Right renal pelvis (tissue), 4 donors: Measurements from ENCODE around the gene METTL3. TPM values are rescaled to one million over a fixed set of nuclear protein-coding genes. Genes with fewer than 3 reads are reported as not detected.

ENCODE experiments used
- DNase-seq, 4 donors: peaks; one replicate each; pipeline ENCODE4 v3.0.0-alpha.2; 2013; ENCODE audit warnings: low read depth in 4 of 4, low spot score in 3 of 4, missing footprints in 1 of 4
- polyA plus RNA-seq, 4 donors: library from polyadenylated mRNA; unstranded; fragments of 120-200 nt; gene quantifications; one replicate each; pipeline ENCODE4 v1.2.1, GENCODE V29; 2013; ENCODE audit not compliant: insufficient read length in 4 of 4

The METTL3 gene
- polyA plus RNA-seq, 4 donors, result 80.2 to 94.3 (median 90.1) TPM

GRCh38 chr14:21486640-21487087 is 24.5 kb downstream of the METTL3 start:
- DNase-seq, result no peak

- peak; percentile 93 to 99 (median 98) for DNase-seq
Measured at GRCh38 chr14:21476925-21477681, 34.0 kb downstream of the METTL3 start, which contains the start of the genes RAB2B and TOX4. Gene RAB2B (minus strand): TSS chr14:21476959. CDS start chr14:21476872, 87 bp downstream. Gene TOX4 (plus strand): TSS chr14:21477195. CDS start chr14:21477279, 84 bp downstream.

GRCh38 chr14:21476523-21476924 is 34.6 kb downstream of the METTL3 start:
- peak in 2 of 4 donors; percentile 61 to 67 for DNase-seq

GRCh38 chr14:21475767-21476522 is 35.2 kb downstream of the METTL3 start:
- DNase-seq, result no peak

DNA sequence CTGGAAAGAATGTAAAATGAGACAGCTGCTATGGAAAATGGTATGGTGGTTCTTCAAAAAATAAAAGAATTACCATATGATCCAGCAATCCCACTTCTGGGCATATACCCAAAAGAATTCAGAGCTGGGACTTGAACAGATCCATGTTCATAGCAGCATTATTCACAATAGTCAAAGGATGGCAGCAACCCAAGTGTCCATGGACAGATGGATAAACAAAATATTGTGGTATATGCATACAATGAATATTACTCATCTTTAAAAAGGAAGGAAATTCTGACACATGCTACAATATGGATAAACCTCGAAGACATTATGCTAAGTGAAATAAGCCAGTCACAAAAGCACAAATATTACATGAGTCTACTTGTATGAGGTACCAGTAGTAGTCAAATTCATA is 43.5 kb downstream of the METTL3 start:
- no peak for DNase-seq

DNA sequence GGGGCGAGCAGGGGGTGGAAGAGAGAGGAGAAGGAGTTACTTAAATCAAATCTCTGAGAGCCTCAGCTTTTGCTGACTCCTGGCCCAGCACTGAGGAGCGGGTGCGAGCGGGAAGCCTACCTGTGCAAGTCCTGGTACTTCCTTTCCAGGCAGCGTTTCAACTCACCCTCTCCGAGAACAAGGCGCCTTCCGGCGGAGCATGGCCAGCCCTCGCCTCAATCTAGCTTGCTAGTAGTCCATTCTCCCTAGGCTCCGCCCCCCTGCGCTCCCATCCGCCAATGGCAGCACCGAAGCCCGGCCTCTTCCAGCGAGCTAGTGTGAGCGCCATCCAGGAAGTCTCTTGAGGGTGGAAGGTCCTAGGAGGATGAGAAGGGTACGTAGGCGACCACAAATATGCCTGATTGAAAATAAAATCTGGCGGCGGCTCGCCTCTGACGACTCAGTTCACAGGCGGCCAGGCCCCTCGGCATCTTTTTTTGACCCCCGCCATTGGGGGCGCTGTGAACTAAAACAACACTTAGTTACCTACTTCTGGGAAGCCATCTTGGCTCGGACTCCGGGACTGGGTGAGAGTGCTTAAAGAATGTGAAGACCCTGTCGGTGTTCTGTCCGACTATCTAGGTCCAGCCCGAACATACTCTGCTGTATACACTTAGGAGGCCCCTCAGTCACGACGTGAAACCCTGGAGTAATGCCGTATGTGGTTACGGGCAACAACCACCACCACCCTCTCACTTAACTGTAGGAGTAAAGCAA is 55.0 kb downstream of the METTL3 start, which contains the start of gene CHD8:
CHD8 (minus strand) TSS at position 212 of the 756 bp plus-strand sequence. CDS start 24,480 bp downstream, outside the sequence.
- DNase-seq, result peak; percentile 97 to 99 (median 99)

DNA sequence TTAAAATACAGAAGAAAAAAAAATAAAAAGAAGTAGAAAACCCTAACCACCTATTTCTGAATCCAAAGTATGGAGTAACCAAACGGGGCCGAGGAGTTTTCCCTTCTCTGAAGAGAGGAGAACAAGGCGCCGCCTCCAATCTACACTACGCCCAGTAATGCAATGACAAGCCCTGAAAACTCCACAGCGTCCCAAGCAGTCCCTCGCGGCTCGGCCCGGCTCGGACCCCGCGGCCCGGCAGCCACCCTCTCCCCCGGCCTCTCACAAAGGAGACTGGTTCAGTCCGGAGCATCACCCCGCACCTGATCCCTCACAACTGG is 55.6 kb downstream of the METTL3 start:
- DNase-seq, result no peak

- DNase-seq, result no peak
Measured at GRCh38 chr14:21454843-21455544, 56.1 kb downstream of the METTL3 start.

- DNase-seq, result no peak
Measured at GRCh38 chr14:21449899-21450216, 61.3 kb downstream of the METTL3 start.

Other genes starting within 250 kb of the METTL3 start
- gene HNRNPC, start 241.9 kb downstream of the METTL3 start, polyA plus RNA-seq, result 100 to 1,000 TPM; 905 to 979 (median 962) TPM
- under 1 TPM; 0.39 to 0.69 (median 0.61) TPM for gene RPGRIP1, start 231.3 kb downstream of the METTL3 start, polyA plus RNA-seq
- gene SUPT16H, start 127.3 kb downstream of the METTL3 start, polyA plus RNA-seq, result 100 to 1,000 TPM; 127 to 157 (median 151) TPM
- gene CHD8, start 55.2 kb downstream of the METTL3 start, polyA plus RNA-seq, result 10 to 100 TPM; 67.5 to 72.3 (median 70.4) TPM
- 10 to 100 TPM; 33.7 to 42.8 (median 39.3) TPM for gene RAB2B, start 34.4 kb downstream of the METTL3 start, polyA plus RNA-seq
- 10 to 100 TPM; 61.6 to 68.8 (median 64.9) TPM for gene TOX4, start 34.1 kb downstream of the METTL3 start, polyA plus RNA-seq
- 10 to 100 TPM; 55.9 to 62.4 (median 61.2) TPM for gene SALL2, start 15.0 kb upstream of the METTL3 start, polyA plus RNA-seq
- gene OR10G3, start 68.7 kb upstream of the METTL3 start, polyA plus RNA-seq, result not detected
- not detected for gene OR10G2, start 123.6 kb upstream of the METTL3 start, polyA plus RNA-seq
- under 1 TPM in 1 of 4 donors, not detected in 3; 0.03 TPM for gene OR4E2, start 142.5 kb upstream of the METTL3 start, polyA plus RNA-seq
- under 1 TPM in 1 of 4 donors, not detected in 3; 0.05 TPM for gene OR4E1, start 162.5 kb upstream of the METTL3 start, polyA plus RNA-seq